UCSD-AML1 (cell line): ENCODE measurements around the gene RPL12.
A peak's percentile ranks its signal among the peaks of the same experiment; 100 is the strongest.
"Not testable (repeated sequence)": the region's sequence is repeated elsewhere in the genome, so short reads cannot be mapped to it uniquely, and the experiment has no call there.

Experiments used
- DNase-seq: peaks from one replicate; lab custom pipeline; 2025; ENCODE audit not compliant: unreplicated experiment; lab: John Stamatoyannopoulos, UW

The RPL12 gene

GRCh38 chr9:127470662-127471061 lies 19.5 kb upstream of the RPL12 start:
- DNase-seq: no peak

- no peak for DNase-seq
Measured at GRCh38 chr9:127467621-127468020, 16.4 kb upstream of the RPL12 start.

DNA sequence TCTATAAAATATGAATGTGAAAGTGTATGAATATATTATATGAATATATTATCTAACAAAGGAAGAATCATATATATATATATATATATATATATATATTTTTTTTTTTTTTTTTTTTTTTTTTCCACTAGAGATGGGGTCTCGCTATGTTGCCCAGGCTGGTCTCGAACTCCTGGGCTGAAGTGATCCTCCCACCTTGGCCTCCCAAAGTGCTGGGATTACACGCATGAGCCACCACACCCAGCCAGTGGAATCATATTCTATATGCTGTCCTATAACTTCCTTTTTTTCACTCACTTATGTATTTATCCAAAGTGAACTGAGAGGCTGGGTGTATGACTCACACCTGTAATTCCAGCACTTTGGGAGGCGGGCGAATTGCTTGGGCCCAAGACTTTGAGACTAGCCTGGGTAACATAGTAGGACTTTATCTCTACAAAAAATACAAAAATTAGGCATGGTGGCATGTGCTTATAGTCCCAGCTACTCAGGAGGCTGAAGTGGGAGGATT lies 15.3 kb upstream of the RPL12 start:
- DNase-seq: not testable (repeated sequence)

DNA sequence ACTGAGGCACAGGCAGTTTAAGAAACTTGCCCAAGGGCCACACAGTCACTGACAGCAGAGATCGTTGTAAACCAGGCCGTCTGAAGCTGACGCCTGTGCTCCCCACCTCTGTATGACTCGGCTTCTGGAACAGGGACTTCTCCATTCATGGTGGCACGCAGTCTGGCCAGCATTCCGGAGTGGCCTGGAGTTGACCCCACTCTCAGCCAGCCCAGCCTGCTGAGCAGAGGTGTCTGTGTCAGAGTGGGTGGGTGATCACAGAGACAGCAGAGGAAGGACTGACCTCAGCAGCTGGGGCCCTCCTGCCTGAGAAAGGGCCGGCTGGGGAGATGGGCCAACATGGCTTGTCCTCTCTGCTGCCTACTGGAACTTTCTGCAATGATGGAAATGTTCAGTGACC lies 12.7 kb upstream of the RPL12 start:
- DNase-seq: no peak

- DNase-seq: no peak
Measured at GRCh38 chr9:127463382-127463781, 12.2 kb upstream of the RPL12 start.

DNA sequence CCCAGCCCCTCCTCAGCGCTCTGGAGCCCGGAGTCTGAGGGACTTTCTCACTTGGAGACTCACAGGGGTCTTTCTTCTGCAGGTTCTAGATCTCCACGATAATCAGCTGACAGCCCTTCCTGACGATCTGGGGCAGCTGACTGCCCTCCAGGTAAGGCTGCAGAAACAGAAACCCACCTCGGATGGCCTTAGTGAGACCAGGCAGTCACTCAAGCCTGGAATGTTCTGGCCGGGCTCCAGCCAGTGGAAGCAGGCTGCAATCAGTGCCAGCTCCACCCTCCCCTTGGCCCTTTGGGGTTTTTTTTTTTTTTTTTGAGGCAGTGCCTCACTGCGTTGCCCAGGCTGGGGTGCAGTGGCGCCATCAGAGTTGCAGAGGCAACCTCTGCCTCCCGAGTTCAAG lies 7.7 kb upstream of the RPL12 start:
- no peak for DNase-seq

DNA sequence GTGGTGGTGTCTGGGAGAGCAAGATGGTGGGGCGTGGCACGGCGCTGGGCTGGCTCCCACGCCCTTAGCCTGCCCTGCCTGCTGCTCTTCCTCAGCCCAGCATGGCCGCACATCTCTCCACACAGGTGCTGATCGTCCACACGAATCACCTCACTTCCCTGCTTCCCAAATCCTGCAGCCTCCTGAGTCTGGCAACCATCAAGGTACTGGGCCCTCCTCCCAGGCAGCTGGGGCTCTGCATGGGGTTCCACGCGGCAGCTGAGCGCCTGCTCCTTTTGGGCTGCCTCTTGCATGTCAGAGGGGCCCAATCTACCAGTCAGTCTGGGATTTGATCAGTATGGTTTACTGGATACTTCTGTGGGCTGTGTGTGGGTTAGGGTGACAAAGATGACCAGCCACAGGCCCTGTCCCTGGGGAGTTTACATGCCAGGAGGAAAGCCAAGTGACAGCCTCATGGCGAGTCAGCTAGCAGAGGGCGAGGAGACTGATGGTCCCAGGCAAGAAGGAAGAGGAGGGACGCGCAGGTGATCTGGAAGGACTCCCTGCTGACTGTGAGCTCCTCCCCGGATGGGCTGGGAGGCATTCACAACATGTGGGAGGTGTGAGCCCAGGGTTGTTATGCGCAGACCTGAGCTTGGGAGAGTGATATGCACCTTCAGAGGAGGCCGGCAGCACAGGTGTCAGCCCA lies 6.1 kb upstream of the RPL12 start:
- no peak for DNase-seq

DNA sequence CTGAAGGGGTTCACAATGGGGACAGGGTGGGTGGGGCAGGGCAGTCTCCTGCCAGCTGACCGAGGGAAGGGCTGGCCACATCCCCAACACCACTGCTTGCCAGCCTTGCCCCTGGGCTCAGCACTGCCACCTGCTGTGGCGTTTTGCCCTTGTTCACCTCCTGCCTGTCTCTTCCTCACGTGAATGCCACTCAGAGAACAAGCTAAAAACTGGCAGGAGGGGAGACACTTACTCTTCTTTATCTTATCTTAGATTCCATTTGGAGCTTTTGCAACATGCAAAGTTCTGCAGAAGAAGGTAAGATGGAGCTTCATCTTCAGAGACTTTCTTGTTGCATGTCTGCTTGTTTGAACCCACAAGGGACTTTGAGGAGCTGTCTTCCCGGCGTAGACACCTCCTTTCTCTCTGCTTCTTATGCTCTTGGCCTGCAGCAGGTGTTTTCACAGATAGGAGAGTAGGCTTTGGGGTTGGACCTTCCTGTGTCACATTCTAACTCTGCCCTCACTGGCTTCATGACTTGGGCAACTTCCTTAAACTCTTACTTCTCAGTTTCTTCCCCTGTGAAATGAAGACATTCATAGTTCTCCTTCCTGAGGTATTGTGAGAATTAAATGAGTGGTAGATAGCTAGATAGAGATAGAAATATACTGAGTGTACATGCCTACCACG lies 4.3 kb upstream of the RPL12 start:
- DNase-seq: peak; percentile 49

GRCh38 chr9:127452691-127453090 lies 1.5 kb upstream of the RPL12 start:
- no peak for DNase-seq

GRCh38 chr9:127451858-127452656 lies 851 bp upstream of the RPL12 start:
- peak; percentile 72 for DNase-seq

DNA sequence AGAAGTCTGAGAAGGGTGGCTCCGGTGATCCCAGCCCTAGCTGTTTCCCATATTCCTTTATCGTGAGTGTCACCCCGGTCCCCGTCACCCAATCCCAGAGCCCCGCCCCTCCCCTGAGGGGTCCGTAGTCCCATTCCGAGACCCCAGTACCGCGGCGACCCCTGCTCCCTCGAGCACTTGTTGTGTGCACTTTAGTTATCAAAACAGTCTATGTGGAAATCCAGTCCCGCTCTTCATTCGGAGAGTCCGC lies 327 bp upstream of the RPL12 start:
- no peak for DNase-seq

DNA sequence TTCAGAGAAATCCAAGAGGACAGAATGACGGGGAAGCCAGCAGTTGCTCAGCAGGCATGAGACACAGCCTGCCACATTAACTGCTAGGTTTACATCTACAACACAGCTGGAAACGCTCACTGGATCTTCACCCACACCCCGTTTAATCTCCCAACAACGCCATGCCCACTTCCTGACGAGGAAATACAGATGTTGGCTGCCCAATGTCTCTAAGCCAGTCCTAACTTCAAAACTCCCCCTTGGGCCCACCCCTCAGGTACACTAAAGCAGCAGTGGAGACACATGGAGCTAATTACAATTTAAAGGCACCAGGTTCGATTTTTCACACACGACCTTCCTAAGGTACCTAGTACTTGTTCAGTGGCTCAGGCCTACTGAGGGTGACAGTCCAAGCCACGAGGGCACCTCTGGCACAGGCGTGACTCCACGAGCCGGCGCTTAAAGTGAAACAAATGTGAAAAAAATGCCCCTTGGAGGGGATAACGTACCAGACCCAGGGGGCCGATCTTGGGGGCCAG lies 904 bp downstream of the RPL12 start:
- DNase-seq: peak; percentile 38

- DNase-seq: no peak
Measured at GRCh38 chr9:127449332-127449966, 1.8 kb downstream of the RPL12 start.

DNA sequence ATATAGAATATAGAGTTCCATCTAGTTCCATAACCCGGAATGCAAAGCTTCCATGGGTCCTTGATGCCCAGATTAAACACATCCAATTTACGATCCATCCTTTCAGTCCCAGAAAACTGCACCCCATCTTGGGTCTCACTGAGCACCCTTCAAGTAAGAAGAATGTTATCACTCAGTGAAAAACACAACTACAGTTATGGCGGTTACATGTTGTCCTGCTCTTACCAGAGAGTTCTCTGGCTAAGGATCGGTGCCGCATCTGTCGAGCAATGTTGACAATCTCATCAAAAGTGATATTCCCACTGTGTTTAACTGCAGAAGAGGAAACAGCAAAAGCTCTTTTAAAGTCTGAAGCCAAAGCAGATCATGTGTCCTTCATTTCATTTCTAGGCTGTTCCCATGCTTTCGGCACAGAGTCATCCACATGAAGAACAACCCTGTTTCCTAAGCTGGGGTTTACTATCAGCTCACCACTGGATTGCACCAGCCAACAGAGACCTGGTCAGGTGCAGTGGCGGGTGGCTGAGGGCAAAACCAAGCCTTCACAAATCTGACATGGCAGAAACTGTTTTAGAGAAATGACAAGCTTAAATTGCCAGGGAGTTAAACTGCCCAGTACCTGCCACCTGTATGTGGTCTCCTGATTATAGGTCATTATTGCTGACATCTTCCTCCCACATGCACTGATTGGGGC lies 2.9 kb downstream of the RPL12 start:
- DNase-seq: no peak

GRCh38 chr9:127447416-127448111 lies 3.6 kb downstream of the RPL12 start:
- no peak for DNase-seq

GRCh38 chr9:127446713-127447415 lies 4.3 kb downstream of the RPL12 start:
- no peak for DNase-seq

DNA sequence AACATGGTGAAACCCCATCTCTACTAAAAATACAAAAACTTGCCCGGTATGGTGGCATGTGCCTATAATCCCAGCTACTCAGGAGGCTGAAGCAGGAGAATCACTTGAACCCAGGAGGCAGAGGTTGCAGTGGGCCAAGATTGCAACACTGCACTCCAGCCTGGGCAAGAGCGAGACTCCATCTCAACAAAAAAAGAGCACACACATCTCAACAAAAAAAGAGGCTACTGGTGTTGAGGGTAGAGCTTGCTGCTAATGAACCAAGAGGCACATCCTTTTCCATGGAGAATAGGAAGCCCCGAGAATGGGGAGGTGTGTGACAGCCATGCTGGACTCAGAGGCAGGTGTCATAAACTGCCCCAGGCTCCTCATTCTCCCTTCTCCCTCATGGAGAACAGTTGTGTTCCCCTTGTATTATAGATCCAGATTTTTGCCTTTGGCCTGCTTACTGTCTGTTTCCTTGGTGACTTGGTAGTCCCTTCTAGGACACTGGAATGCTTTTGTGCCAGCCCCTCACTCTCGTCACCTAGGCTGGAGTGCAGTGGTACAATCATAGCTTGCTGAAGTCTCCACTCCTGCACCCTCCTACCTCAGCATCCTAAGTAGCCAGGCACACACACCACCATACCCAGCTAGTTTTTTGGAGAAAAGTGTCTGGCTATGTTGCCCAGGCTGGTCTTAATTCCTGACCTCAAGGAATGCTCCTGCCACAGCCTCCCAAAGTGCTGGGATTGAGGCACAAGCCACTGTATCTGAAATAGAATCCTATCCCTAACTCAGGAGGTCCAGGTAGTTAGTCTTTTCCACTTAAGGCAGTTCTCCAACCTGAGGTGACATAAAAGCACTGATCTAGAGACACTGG lies 5.1 kb downstream of the RPL12 start:
- DNase-seq: no peak

DNA sequence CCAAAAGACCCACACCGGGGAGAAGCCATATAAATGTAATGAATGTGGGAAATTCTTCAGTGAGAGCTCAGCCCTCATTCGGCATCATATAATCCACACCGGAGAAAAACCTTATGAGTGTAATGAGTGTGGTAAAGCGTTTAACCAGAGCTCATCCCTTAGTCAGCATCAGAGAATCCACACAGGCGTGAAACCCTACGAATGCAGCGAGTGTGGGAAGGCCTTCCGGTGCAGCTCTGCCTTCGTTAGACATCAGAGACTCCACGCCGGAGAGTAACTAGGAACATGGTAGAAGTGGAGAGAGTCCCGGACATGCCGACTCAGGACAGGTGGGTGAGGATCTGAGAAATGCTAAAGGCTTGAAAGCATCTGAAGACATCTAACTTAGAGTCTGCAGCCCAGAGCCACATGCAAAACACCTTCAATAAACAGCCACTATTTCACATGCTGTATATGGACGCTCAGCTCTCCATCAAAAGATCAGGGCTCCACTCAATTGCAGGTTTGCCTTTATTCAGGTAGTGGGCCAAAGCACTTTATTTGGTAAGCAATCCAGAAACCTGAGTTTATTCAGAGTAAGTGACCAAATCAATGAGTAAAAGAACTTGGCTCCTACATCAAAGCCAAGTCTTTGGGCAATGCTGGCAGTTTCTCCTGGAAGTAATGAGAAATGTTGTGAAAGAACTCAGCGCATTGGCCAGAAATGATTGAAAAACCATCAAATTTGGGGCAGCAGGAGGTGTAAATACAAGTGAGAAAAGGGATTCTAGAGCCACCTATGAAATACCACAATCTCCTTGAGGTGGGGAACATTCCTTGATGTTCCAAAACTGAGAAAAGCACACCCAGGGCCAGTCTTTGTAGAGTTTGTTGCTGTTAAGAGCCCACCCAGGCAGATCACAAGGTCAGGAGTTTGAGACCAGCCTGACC lies 6.0 kb downstream of the RPL12 start:
- DNase-seq: no peak
